ENCODE results near the gene ANO4. TPM values are rescaled to one million over a fixed set of nuclear protein-coding genes. Genes with fewer than 3 reads are reported as not detected.

Gene ANO4
- total and polyA plus RNA-seq, 2 donors, result 0.28 to 0.89 TPM

DNA sequence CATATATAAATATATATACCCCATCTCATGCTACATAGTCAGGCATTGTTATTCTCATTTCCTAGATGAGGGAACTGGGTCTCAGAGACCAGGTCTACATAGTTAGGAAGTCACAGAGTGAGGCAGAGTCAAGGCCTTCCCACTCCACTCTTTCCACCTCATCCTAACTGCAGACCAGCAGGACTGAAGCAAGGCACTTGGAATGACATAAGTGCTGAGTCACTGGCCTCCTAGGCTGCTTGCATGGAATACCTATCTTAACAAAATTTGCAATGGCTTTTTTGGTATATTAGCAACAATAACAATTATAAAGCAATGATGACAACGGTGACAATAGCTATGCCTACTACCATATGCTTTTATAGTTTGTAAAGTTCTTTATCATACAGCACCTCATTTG is 5.4 kb upstream of the ANO4 start:
- Histone ChIP-seq H3K27ac (ENCODE audit: low read depth in 1 of 2, low read length in 1 of 2) (no peak overlapping the region), H3K4me1 (ENCODE audit: control insufficient read depth in 2 of 2, insufficient read depth in 2 of 2, low read length in 2 of 2) (no peaks in the 10 kb centered on the region), H3K36me3 (ENCODE audit: control insufficient read depth in 2 of 2, insufficient read depth in 2 of 2, low read length in 1 of 2) (no peaks in the 10 kb centered on the region), H3K27me3 (ENCODE audit: control insufficient read depth in 2 of 2, insufficient read depth in 1 of 2, low read length in 1 of 2) (no peaks in the 10 kb centered on the region), H3K9me3 (ENCODE audit: control insufficient read depth in 2 of 2, insufficient read depth in 1 of 2, low read length in 1 of 2) (no peaks in the 10 kb centered on the region), H3K4me3 (ENCODE audit: low read length in 2 of 2) (no peak overlapping the region)
- no peak for DNase-seq (ENCODE audit: low read depth in 6 of 9, low spot score in 9 of 9)
- WGBS, result 94% methylated on average over 1 of the region's 1 CpG

DNA sequence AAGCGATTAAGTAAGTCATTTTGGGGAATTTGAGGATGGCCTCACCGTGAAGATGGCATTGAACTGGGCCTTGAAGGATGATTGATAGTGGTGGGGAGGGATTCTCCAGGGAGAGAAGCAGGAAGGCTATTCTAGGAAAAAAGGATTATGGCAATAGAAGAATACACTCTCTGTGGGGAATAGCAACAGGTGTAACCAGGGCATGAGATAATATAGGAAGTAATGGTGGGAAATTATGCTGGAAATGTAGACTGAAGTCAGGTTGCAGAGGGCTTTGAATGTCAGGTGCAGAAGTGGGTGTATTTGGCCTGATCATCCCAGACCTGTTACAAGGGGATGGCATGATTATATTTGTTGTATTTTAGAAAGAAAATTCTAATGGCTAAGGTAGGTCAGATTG is 4.6 kb upstream of the ANO4 start:
- Histone ChIP-seq H3K36me3 (ENCODE audit: control insufficient read depth in 2 of 2, insufficient read depth in 2 of 2, low read length in 1 of 2) (no peaks in the 10 kb centered on the region), H3K27ac (ENCODE audit: low read depth in 1 of 2, low read length in 1 of 2) (no peak overlapping the region), H3K9me3 (ENCODE audit: control insufficient read depth in 2 of 2, insufficient read depth in 1 of 2, low read length in 1 of 2) (peaks cover 0 to 1% of the 10 kb centered on the region in 2 donors), H3K4me1 (ENCODE audit: control insufficient read depth in 2 of 2, insufficient read depth in 2 of 2, low read length in 2 of 2) (no peaks in the 10 kb centered on the region), H3K27me3 (ENCODE audit: control insufficient read depth in 2 of 2, insufficient read depth in 1 of 2, low read length in 1 of 2) (peaks cover 0 to 7% of the 10 kb centered on the region in 2 donors), H3K4me3 (ENCODE audit: low read length in 2 of 2) (no peak overlapping the region)
- WGBS, result 93% methylated on average over 2 of the region's 2 CpGs
- DNase-seq (ENCODE audit: low read depth in 6 of 9, low spot score in 9 of 9), result no peak

DNA sequence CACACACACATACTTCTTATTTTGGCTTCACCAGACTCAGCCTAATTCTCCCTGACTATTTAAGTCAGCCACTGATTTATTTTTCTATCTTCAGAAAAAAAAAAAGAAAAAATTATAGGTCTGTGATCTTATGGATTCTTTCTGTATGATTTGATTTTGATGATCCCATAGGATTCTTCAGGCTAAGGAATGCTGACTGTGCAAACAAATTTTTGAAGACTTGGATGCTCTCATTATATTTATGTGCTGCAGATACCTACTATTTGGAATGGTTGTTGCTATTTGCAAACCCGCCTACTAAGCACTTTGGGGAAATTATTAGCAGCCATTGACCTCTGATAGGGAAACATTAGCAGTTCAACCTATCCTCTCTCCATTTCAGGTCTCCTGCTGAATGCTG is 4.0 kb upstream of the ANO4 start:
- no peaks in the 10 kb centered on the region for H3K4me1 ChIP-seq (ENCODE audit: control insufficient read depth in 2 of 2, insufficient read depth in 2 of 2, low read length in 2 of 2)
- no peak overlapping the region for H3K4me3 ChIP-seq (ENCODE audit: low read length in 2 of 2)
- 93% methylated on average over 1 of the region's 1 CpG for WGBS
- H3K36me3 ChIP-seq (ENCODE audit: control insufficient read depth in 2 of 2, insufficient read depth in 2 of 2, low read length in 1 of 2), result no peaks in the 10 kb centered on the region
- peaks cover 0 to 9% of the 10 kb centered on the region in 2 donors for H3K27me3 ChIP-seq (ENCODE audit: control insufficient read depth in 2 of 2, insufficient read depth in 1 of 2, low read length in 1 of 2)
- H3K27ac ChIP-seq (ENCODE audit: low read depth in 1 of 2, low read length in 1 of 2), result no peak overlapping the region
- no peak for DNase-seq (ENCODE audit: low read depth in 6 of 9, low spot score in 9 of 9)
- H3K9me3 ChIP-seq (ENCODE audit: control insufficient read depth in 2 of 2, insufficient read depth in 1 of 2, low read length in 1 of 2), result peaks cover 0 to 1% of the 10 kb centered on the region in 2 donors

DNA sequence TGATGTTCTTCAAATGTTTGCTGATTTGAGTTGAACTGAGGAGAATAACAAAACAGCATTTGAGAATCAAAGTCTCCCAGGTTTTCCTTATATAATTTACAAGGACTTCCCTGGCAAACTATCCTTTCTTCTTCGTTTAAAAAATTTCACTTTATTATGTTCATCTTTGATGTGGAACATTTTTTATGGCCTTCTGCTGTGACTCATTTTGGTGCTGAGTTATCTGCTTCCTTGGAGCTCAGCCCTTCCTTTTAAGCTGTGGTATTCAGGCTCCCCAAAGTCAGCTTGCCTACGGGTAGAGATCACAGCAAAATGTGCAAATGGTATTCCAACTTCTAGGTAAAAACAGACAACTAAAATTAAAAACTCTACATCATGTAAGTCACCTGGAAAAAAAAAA is 1.4 kb upstream of the ANO4 start:
- Histone ChIP-seq H3K36me3 (ENCODE audit: control insufficient read depth in 2 of 2, insufficient read depth in 2 of 2, low read length in 1 of 2) (no peaks in the 10 kb centered on the region), H3K9me3 (ENCODE audit: control insufficient read depth in 2 of 2, insufficient read depth in 1 of 2, low read length in 1 of 2) (peaks cover 0 to 1% of the 10 kb centered on the region in 2 donors), H3K4me3 (ENCODE audit: low read length in 2 of 2) (no peak overlapping the region), H3K4me1 (ENCODE audit: control insufficient read depth in 2 of 2, insufficient read depth in 2 of 2, low read length in 2 of 2) (no peaks in the 10 kb centered on the region), H3K27me3 (ENCODE audit: control insufficient read depth in 2 of 2, insufficient read depth in 1 of 2, low read length in 1 of 2) (peaks cover 0 to 9% of the 10 kb centered on the region in 2 donors), H3K27ac (ENCODE audit: low read depth in 1 of 2, low read length in 1 of 2) (no peak overlapping the region)
- no peak for DNase-seq (ENCODE audit: low read depth in 6 of 9, low spot score in 9 of 9)
- 61% methylated on average over 2 of the region's 2 CpGs for WGBS

DNA sequence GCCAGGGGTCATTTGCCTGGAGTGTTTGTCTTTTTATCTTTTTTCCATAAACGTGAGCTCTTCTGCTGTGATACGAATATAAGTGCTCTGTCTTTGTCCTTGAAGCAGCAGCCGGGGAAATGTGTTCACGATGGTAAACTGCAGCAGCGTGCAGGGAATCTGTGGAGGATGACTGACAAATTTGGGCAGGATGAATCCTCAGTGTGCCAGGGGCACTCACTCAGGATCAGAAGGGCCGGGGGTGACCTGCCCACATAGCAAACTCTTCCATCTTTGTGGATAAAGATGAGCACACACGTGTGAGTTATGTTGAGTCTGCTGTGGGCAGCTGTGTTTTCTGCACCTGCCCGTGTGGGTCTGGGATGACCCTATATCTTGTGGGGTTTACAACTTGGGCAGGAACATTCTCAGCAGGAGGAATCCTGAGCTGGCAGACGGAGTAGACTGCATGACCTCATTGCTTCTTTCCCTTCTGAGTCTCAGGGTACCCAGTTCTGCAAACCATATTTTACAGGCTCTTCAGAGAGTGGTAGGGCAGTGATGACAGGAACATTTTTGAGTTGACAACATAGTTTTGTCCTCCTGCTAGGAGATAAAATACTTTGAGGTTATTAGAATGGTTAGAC is 711 bp downstream of the ANO4 start:
- no peaks in the 10 kb centered on the region for H3K4me1 ChIP-seq (ENCODE audit: control insufficient read depth in 2 of 2, insufficient read depth in 2 of 2, low read length in 2 of 2)
- H3K36me3 ChIP-seq (ENCODE audit: control insufficient read depth in 2 of 2, insufficient read depth in 2 of 2, low read length in 1 of 2), result no peaks in the 10 kb centered on the region
- 44% methylated on average over 9 of the region's 9 CpGs for WGBS
- no peak overlapping the region for H3K27ac ChIP-seq (ENCODE audit: low read depth in 1 of 2, low read length in 1 of 2)
- H3K4me3 ChIP-seq (ENCODE audit: low read length in 2 of 2), result no peak overlapping the region
- H3K27me3 ChIP-seq (ENCODE audit: control insufficient read depth in 2 of 2, insufficient read depth in 1 of 2, low read length in 1 of 2), result peaks cover 0 to 9% of the 10 kb centered on the region in 2 donors
- H3K9me3 ChIP-seq (ENCODE audit: control insufficient read depth in 2 of 2, insufficient read depth in 1 of 2, low read length in 1 of 2), result peaks cover 0 to 1% of the 10 kb centered on the region in 2 donors
- no peak for DNase-seq (ENCODE audit: low read depth in 6 of 9, low spot score in 9 of 9)

- Histone ChIP-seq H3K36me3 (ENCODE audit: control insufficient read depth in 2 of 2, insufficient read depth in 2 of 2, low read length in 1 of 2) (no peaks in the 10 kb centered on the region), H3K4me1 (ENCODE audit: control insufficient read depth in 2 of 2, insufficient read depth in 2 of 2, low read length in 2 of 2) (no peaks in the 10 kb centered on the region), H3K27ac (ENCODE audit: low read depth in 1 of 2, low read length in 1 of 2) (no peak overlapping the region), H3K9me3 (ENCODE audit: control insufficient read depth in 2 of 2, insufficient read depth in 1 of 2, low read length in 1 of 2) (peaks cover 0 to 1% of the 10 kb centered on the region in 2 donors), H3K27me3 (ENCODE audit: control insufficient read depth in 2 of 2, insufficient read depth in 1 of 2, low read length in 1 of 2) (peaks cover 0 to 9% of the 10 kb centered on the region in 2 donors), H3K4me3 (ENCODE audit: low read length in 2 of 2) (no peak overlapping the region)
- no peak for DNase-seq (ENCODE audit: low read depth in 6 of 9, low spot score in 9 of 9)
- WGBS, result 84% methylated on average over 6 of the region's 6 CpGs
Observed at GRCh38 chr12:100795800-100796179, 1.2 kb downstream of the ANO4 start.

DNA sequence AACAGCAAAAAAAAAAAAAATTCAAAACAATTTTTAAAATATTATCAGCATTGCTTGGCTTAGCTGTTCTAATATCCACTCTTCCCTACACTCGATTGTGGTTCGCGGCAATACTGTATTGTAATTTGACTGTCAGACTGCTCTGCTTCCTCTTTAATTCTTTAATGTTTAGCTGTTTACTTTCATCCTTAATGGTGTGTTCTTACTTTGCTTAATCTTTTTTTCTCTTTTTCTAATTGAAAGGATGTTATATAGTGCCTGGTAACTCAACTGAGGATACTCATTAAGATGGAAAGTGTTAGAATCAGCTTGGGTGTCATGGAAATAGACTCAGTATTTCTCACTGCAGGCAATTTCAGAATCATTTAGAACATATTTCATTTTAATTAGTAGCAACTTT is 2.0 kb downstream of the ANO4 start:
- H3K4me1 ChIP-seq (ENCODE audit: control insufficient read depth in 2 of 2, insufficient read depth in 2 of 2, low read length in 2 of 2), result no peaks in the 10 kb centered on the region
- H3K27ac ChIP-seq (ENCODE audit: low read depth in 1 of 2, low read length in 1 of 2), result no peak overlapping the region
- DNase-seq (ENCODE audit: low read depth in 6 of 9, low spot score in 9 of 9), result no peak
- H3K4me3 ChIP-seq (ENCODE audit: low read length in 2 of 2), result no peak overlapping the region
- peaks cover 0 to 1% of the 10 kb centered on the region in 2 donors for H3K9me3 ChIP-seq (ENCODE audit: control insufficient read depth in 2 of 2, insufficient read depth in 1 of 2, low read length in 1 of 2)
- peaks cover 0 to 9% of the 10 kb centered on the region in 2 donors for H3K27me3 ChIP-seq (ENCODE audit: control insufficient read depth in 2 of 2, insufficient read depth in 1 of 2, low read length in 1 of 2)
- WGBS, result 84% methylated on average over 3 of the region's 3 CpGs
- H3K36me3 ChIP-seq (ENCODE audit: control insufficient read depth in 2 of 2, insufficient read depth in 2 of 2, low read length in 1 of 2), result no peaks in the 10 kb centered on the region

GRCh38 chr12:100797246-100797645 is 2.7 kb downstream of the ANO4 start:
- no peaks in the 10 kb centered on the region for H3K4me1 ChIP-seq (ENCODE audit: control insufficient read depth in 2 of 2, insufficient read depth in 2 of 2, low read length in 2 of 2)
- H3K27ac ChIP-seq (ENCODE audit: low read depth in 1 of 2, low read length in 1 of 2), result no peak overlapping the region
- WGBS, result 76% methylated on average over 1 of the region's 1 CpG
- H3K27me3 ChIP-seq (ENCODE audit: control insufficient read depth in 2 of 2, insufficient read depth in 1 of 2, low read length in 1 of 2), result peaks cover 0 to 9% of the 10 kb centered on the region in 2 donors
- peaks cover 0 to 1% of the 10 kb centered on the region in 2 donors for H3K9me3 ChIP-seq (ENCODE audit: control insufficient read depth in 2 of 2, insufficient read depth in 1 of 2, low read length in 1 of 2)
- H3K36me3 ChIP-seq (ENCODE audit: control insufficient read depth in 2 of 2, insufficient read depth in 2 of 2, low read length in 1 of 2), result no peaks in the 10 kb centered on the region
- H3K4me3 ChIP-seq (ENCODE audit: low read length in 2 of 2), result no peak overlapping the region
- DNase-seq (ENCODE audit: low read depth in 6 of 9, low spot score in 9 of 9), result no peak

- H3K4me1 ChIP-seq (ENCODE audit: control insufficient read depth in 2 of 2, insufficient read depth in 2 of 2, low read length in 2 of 2), result no peaks in the 10 kb centered on the region
- DNase-seq (ENCODE audit: low read depth in 6 of 9, low spot score in 9 of 9), result no peak
- no peak overlapping the region for H3K4me3 ChIP-seq (ENCODE audit: low read length in 2 of 2)
- peaks cover 0 to 1% of the 10 kb centered on the region in 2 donors for H3K9me3 ChIP-seq (ENCODE audit: control insufficient read depth in 2 of 2, insufficient read depth in 1 of 2, low read length in 1 of 2)
- peaks cover 0 to 9% of the 10 kb centered on the region in 2 donors for H3K27me3 ChIP-seq (ENCODE audit: control insufficient read depth in 2 of 2, insufficient read depth in 1 of 2, low read length in 1 of 2)
- H3K27ac ChIP-seq (ENCODE audit: low read depth in 1 of 2, low read length in 1 of 2), result no peak overlapping the region
- H3K36me3 ChIP-seq (ENCODE audit: control insufficient read depth in 2 of 2, insufficient read depth in 2 of 2, low read length in 1 of 2), result no peaks in the 10 kb centered on the region
Observed at GRCh38 chr12:100797786-100798185, 3.2 kb downstream of the ANO4 start.

All from thymus (tissue), 11 donors.